ENCODE measurements around the gene HHATL.

Gene HHATL

GRCh38 chr3:42663581-42664437, 38.8 kb downstream of the HHATL start:
- peak overlapping the region; percentile 37 for H3K4me3 ChIP-seq (ENCODE audit: low read depth, low read length)
- no peak for TF ChIP-seq CTCF (IDR thresholded peaks at IDR 0.05; ENCODE audit: insufficient read depth, low read depth, low read length, missing control alignments)
- peak; percentile 46 for DNase-seq (ENCODE audit: low read depth)

- no peak for DNase-seq (ENCODE audit: low read depth)
- no peak for TF ChIP-seq CTCF (IDR thresholded peaks at IDR 0.05; ENCODE audit: insufficient read depth, low read depth, low read length, missing control alignments)
- no peak overlapping the region for H3K4me3 ChIP-seq (ENCODE audit: low read depth, low read length)
These were observed 39.6 kb downstream of the HHATL start for GRCh38 chr3:42662813-42663535.

GRCh38 chr3:42662037-42662812, 40.4 kb downstream of the HHATL start:
- DNase-seq (ENCODE audit: low read depth) = no peak
- TF ChIP-seq CTCF (IDR thresholded peaks at IDR 0.05; ENCODE audit: insufficient read depth, low read depth, low read length, missing control alignments) = no peak
- no peak overlapping the region for H3K4me3 ChIP-seq (ENCODE audit: low read depth, low read length)

- no peak for TF ChIP-seq CTCF (IDR thresholded peaks at IDR 0.05; ENCODE audit: insufficient read depth, low read depth, low read length, missing control alignments)
- DNase-seq (ENCODE audit: low read depth) = no peak
- no peak overlapping the region for H3K4me3 ChIP-seq (ENCODE audit: low read depth, low read length)
These were observed 41.0 kb downstream of the HHATL start for GRCh38 chr3:42661593-42662022.

- no peak for TF ChIP-seq CTCF (IDR thresholded peaks at IDR 0.05; ENCODE audit: insufficient read depth, low read depth, low read length, missing control alignments)
- peak; percentile 42 for DNase-seq (ENCODE audit: low read depth)
- no peak overlapping the region for H3K4me3 ChIP-seq (ENCODE audit: low read depth, low read length)
These were observed 41.7 kb downstream of the HHATL start for GRCh38 chr3:42660898-42661297.

- TF ChIP-seq CTCF (IDR thresholded peaks at IDR 0.05; ENCODE audit: insufficient read depth, low read depth, low read length, missing control alignments) = no peak
- DNase-seq (ENCODE audit: low read depth) = no peak
- no peak overlapping the region for H3K4me3 ChIP-seq (ENCODE audit: low read depth, low read length)
These were observed 42.4 kb downstream of the HHATL start for GRCh38 chr3:42660131-42660715.
